Measurements from ENCODE around the gene GPR84. TPM values are rescaled to one million over a fixed set of nuclear protein-coding genes. Genes with fewer than 3 reads are reported as not detected.

GPR84 gene
- total and polyA plus RNA-seq, 2 of the 13 experiments (the other 11 are each of a cell fraction or from before 2014, with no cell fraction given), result not detected

DNA sequence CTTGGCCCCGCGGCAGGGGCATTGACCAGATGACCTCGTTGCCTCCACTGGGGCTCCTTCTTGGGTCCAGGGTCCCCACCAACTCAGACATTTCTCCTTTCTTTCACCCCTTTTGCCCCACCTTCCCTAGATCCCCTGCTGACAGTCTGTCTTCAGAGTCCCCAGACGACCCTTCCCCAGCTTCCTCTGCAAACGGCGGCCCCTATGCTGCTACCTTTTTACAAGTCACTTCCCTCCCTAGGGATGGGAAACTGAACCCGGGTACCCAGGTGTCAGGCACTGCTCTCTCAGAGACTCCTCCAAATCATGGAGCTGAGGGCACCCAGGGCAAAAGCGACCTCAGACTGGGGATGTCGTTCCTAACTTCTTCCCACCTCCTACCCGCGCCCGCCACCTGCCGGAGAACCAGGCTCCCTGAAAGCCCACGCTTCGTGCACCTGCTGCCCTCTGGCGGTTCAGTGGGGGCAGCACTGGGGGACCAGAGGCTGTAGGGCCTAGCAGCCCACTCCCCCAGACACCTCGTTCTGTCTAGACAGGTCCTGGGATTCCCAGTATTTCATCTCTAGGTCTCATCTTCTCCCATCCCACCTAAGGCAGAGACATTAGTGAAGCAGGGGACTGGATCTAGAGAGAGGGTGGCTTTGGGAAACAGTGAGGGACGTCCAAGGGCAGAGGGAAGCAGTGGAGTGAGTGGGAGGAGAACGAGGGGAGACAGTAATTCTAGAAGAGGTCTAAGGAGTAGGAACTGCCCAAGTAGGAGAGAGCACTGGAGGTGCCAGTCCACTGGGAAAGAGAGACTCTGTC is 15.3 kb upstream of the GPR84 start (continued):
- TF ChIP-seq ZKSCAN1 (IDR thresholded peaks at IDR 0.05; ENCODE audit: low read length), result no peak
- no peak for TF ChIP-seq NFE2 (CRISPR knock-in tag; IDR thresholded peaks at IDR 0.05)
- TF ChIP-seq, protein P1, sequence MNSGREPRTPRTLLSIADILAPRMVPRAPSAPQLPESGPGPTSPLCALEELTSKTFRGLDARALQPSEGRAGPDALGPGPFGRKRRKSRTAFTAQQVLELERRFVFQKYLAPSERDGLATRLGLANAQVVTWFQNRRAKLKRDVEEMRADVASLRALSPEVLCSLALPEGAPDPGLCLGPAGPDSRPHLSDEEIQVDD (CRISPR knock-in tag; IDR thresholded peaks at IDR 0.05; ENCODE audit: borderline replicate concordance), result no peak
- TF ChIP-seq, protein P2, sequence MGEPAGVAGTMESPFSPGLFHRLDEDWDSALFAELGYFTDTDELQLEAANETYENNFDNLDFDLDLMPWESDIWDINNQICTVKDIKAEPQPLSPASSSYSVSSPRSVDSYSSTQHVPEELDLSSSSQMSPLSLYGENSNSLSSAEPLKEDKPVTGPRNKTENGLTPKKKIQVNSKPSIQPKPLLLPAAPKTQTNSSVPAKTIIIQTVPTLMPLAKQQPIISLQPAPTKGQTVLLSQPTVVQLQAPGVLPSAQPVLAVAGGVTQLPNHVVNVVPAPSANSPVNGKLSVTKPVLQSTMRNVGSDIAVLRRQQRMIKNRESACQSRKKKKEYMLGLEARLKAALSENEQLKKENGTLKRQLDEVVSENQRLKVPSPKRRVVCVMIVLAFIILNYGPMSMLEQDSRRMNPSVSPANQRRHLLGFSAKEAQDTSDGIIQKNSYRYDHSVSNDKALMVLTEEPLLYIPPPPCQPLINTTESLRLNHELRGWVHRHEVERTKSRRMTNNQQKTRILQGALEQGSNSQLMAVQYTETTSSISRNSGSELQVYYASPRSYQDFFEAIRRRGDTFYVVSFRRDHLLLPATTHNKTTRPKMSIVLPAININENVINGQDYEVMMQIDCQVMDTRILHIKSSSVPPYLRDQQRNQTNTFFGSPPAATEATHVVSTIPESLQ (CRISPR knock-in tag; conservative IDR thresholded peaks at IDR 0.05), result no peak
- TF ChIP-seq, protein P3, sequence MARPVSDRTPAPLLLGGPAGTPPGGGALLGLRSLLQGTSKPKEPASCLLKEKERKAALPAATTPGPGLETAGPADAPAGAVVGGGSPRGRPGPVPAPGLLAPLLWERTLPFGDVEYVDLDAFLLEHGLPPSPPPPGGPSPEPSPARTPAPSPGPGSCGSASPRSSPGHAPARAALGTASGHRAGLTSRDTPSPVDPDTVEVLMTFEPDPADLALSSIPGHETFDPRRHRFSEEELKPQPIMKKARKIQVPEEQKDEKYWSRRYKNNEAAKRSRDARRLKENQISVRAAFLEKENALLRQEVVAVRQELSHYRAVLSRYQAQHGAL (CRISPR knock-in tag; IDR thresholded peaks at IDR 0.05; ENCODE audit: not compliant biosample characterization), result no peak
- TF ChIP-seq SRF (IDR thresholded peaks at IDR 0.05; ENCODE audit: low read depth, low read length), result no peak
- TF ChIP-seq, protein P4, sequence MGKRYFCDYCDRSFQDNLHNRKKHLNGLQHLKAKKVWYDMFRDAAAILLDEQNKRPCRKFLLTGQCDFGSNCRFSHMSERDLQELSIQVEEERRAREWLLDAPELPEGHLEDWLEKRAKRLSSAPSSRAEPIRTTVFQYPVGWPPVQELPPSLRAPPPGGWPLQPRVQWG (CRISPR knock-in tag; IDR thresholded peaks at IDR 0.05; ENCODE audit: borderline replicate concordance, low read depth), result no peak
- TF ChIP-seq ZNF367 (CRISPR knock-in tag; IDR thresholded peaks at IDR 0.05; ENCODE audit: borderline replicate concordance), result no peak
- TF ChIP-seq, protein P5, sequence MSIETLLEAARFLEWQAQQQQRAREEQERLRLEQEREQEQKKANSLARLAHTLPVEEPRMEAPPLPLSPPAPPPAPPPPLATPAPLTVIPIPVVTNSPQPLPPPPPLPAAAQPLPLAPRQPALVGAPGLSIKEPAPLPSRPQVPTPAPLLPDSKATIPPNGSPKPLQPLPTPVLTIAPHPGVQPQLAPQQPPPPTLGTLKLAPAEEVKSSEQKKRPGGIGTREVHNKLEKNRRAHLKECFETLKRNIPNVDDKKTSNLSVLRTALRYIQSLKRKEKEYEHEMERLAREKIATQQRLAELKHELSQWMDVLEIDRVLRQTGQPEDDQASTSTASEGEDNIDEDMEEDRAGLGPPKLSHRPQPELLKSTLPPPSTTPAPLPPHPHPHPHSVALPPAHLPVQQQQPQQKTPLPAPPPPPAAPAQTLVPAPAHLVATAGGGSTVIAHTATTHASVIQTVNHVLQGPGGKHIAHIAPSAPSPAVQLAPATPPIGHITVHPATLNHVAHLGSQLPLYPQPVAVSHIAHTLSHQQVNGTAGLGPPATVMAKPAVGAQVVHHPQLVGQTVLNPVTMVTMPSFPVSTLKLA (IDR thresholded peaks at IDR 0.05), result no peak
- no peak for TF ChIP-seq SAFB2 (CRISPR knock-in tag; IDR thresholded peaks at IDR 0.05; ENCODE audit: borderline replicate concordance, low read depth)
- TF ChIP-seq, protein P6, sequence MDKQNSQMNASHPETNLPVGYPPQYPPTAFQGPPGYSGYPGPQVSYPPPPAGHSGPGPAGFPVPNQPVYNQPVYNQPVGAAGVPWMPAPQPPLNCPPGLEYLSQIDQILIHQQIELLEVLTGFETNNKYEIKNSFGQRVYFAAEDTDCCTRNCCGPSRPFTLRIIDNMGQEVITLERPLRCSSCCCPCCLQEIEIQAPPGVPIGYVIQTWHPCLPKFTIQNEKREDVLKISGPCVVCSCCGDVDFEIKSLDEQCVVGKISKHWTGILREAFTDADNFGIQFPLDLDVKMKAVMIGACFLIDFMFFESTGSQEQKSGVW (CRISPR knock-in tag; IDR thresholded peaks at IDR 0.05; ENCODE audit: borderline replicate concordance), result no peak
- TF ChIP-seq, protein P7, sequence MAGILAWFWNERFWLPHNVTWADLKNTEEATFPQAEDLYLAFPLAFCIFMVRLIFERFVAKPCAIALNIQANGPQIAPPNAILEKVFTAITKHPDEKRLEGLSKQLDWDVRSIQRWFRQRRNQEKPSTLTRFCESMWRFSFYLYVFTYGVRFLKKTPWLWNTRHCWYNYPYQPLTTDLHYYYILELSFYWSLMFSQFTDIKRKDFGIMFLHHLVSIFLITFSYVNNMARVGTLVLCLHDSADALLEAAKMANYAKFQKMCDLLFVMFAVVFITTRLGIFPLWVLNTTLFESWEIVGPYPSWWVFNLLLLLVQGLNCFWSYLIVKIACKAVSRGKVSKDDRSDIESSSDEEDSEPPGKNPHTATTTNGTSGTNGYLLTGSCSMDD (CRISPR knock-in tag; IDR thresholded peaks at IDR 0.05), result no peak
- TF ChIP-seq, protein P8, sequence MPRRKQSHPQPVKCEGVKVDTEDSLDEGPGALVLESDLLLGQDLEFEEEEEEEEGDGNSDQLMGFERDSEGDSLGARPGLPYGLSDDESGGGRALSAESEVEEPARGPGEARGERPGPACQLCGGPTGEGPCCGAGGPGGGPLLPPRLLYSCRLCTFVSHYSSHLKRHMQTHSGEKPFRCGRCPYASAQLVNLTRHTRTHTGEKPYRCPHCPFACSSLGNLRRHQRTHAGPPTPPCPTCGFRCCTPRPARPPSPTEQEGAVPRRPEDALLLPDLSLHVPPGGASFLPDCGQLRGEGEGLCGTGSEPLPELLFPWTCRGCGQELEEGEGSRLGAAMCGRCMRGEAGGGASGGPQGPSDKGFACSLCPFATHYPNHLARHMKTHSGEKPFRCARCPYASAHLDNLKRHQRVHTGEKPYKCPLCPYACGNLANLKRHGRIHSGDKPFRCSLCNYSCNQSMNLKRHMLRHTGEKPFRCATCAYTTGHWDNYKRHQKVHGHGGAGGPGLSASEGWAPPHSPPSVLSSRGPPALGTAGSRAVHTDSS (CRISPR knock-in tag; conservative IDR thresholded peaks at IDR 0.05), result no peak
- TF ChIP-seq ZNF34 (CRISPR knock-in tag; IDR thresholded peaks at IDR 0.05; ENCODE audit: borderline replicate concordance), result no peak
- no peak for TF ChIP-seq ZNF460 (CRISPR knock-in tag; IDR thresholded peaks at IDR 0.05; ENCODE audit: borderline replicate concordance)
- no peak for TF ChIP-seq TCF7 (IDR thresholded peaks at IDR 0.05; ENCODE audit: low read depth)
- TF ChIP-seq ZNF547 (CRISPR knock-in tag; IDR thresholded peaks at IDR 0.05), result no peak
- TF ChIP-seq TEAD3 (CRISPR knock-in tag; optimal IDR thresholded peaks at IDR 0.05; ENCODE audit: borderline replicate concordance), result no peak
- TF ChIP-seq ARNT (IDR thresholded peaks at IDR 0.05), result no peak
- TF ChIP-seq RFX3 (CRISPR knock-in tag; IDR thresholded peaks at IDR 0.05), result no peak
- TF ChIP-seq YEATS4 (CRISPR knock-in tag; IDR thresholded peaks at IDR 0.05; ENCODE audit: borderline replicate concordance), result no peak
